ENCODE data around the gene FGFR3.

GRCh38 chr4:1793496-1793840, 375 bp downstream of the FGFR3 start:
- TF ChIP-seq CTCF (IDR thresholded peaks at IDR 0.05) (no peak), POLR2A (IDR thresholded peaks at IDR 0.05) (no peak), EP300 (IDR thresholded peaks at IDR 0.05) (no peak), POLR2AphosphoS5 (IDR thresholded peaks at IDR 0.05) (no peak)
